Endothelial cell of umbilical vein (primary cell): ENCODE data around the gene CDHR4. TPM values are rescaled to one million over a fixed set of nuclear protein-coding genes. Genes with fewer than 3 reads are reported as not detected.

Source experiments
- BruUV-seq: library from RNA; stranded (reverse); fragments of 400-500 nt; replicated peaks from 2 replicates; lab custom pipeline; 2021; lab: Mats Ljungman, UMichigan
- CTCF ChIA-PET: fragments of 300-600, 350-600 bp; sonication (Branson Sonifier 250); formaldehyde crosslinking; loops from one replicate; lab custom pipeline; 2021; ENCODE audit warnings: antibody characterized with exemption, inconsistent platforms; lab: Charles Lee
- POLR2A ChIA-PET: fragments of 300-600, 350-600 bp; sonication (Branson Sonifier 250); formaldehyde crosslinking; loops from one replicate; lab custom pipeline; 2021; ENCODE audit warnings: antibody characterized with exemption, inconsistent platforms; lab: Charles Lee
- DNase-seq: peaks from one replicate; pipeline ENCODE4 v3.0.0-alpha.2; 2011; ENCODE audit warnings: low read depth, low spot score
- FAIRE-seq: peaks from 2 replicates; lab custom pipeline; 2011; peaks lifted over from hg19 to GRCh38; lab: Jason Lieb, UNC
- H2AFZ ChIP-seq: 2 replicates; pipeline ENCODE4 v1.6.0; 2012; ENCODE audit warnings: low read depth, low read length, control low read depth, inconsistent platforms
- H3K27ac ChIP-seq: 2 replicates; pipeline ENCODE4 v1.5.1; 2011; ENCODE audit warnings: low read depth, mild to moderate bottlenecking, control low read depth, low read length, moderate library complexity; ENCODE audit not compliant: insufficient read depth
- H3K27me3 ChIP-seq, 2 experiments: 2 replicates each; pipeline versions ENCODE4 v1.6.0 to v1.6.1; 2011; ENCODE audit warnings: low read length in 2 of 2, mixed read lengths in 1 of 2; ENCODE audit not compliant: control insufficient read depth in 2 of 2, insufficient read depth in 2 of 2
- H3K36me3 ChIP-seq, 2 experiments: 2 replicates in 1 of 2; 3 replicates in 1 of 2; pipeline ENCODE4 v1.5.1; 2011; ENCODE audit warnings: low read length in 2 of 2, mild to moderate bottlenecking in 1 of 2, moderate library complexity in 1 of 2; ENCODE audit not compliant: control insufficient read depth in 2 of 2, insufficient read depth in 2 of 2; ENCODE audit errors: extremely low read depth in 1 of 2
- H3K4me1 ChIP-seq: 3 replicates; pipeline ENCODE4 v1.5.1; 2011; ENCODE audit warnings: mild to moderate bottlenecking, low read length; ENCODE audit not compliant: control insufficient read depth, insufficient read depth; ENCODE audit errors: extremely low read depth
- H3K4me2 ChIP-seq: 2 replicates; pipeline ENCODE4 v1.6.1; 2011; ENCODE audit warnings: low read length, control low read depth, mixed read lengths; ENCODE audit not compliant: insufficient read depth
- H3K4me3 ChIP-seq, 3 experiments: fragments of 200-600 bp in 1 of 3; sonication (generic), shearing (Covaris generic) in 1 of 3; replicated peaks in 1 of 3; 2 replicates each; pipeline ENCODE4 v1.5.1; 2011 to 2016; ENCODE audit warnings: control low read depth in 3 of 3, low read length in 3 of 3, mild to moderate bottlenecking in 2 of 3, inconsistent platforms in 1 of 3, low read depth in 1 of 3, moderate library complexity in 1 of 3; ENCODE audit not compliant: insufficient read depth in 1 of 3
- H3K79me2 ChIP-seq: 2 replicates; pipeline ENCODE4 v1.6.0; 2012; ENCODE audit warnings: low read length, inconsistent platforms; ENCODE audit not compliant: control insufficient read depth, insufficient read depth
- H3K9ac ChIP-seq: replicated peaks from 2 replicates; pipeline ENCODE3; 2011; ENCODE audit warnings: low read length, control low read depth; ENCODE audit not compliant: insufficient read depth; ENCODE audit errors: extremely low read depth
- H3K9me1 ChIP-seq: replicated peaks from 3 replicates; pipeline ENCODE4 v1.6.0; 2011; ENCODE audit warnings: mild to moderate bottlenecking, low read length; ENCODE audit not compliant: control insufficient read depth, insufficient read depth; ENCODE audit errors: extremely low read depth
- H3K9me3 ChIP-seq: replicated peaks from 2 replicates; pipeline ENCODE4 v1.5.1; 2012; ENCODE audit warnings: low read length, inconsistent platforms; ENCODE audit not compliant: control insufficient read depth, insufficient read depth
- H4K20me1 ChIP-seq: replicated peaks from 2 replicates; pipeline ENCODE3; 2011; ENCODE audit warnings: mild to moderate bottlenecking, low read length; ENCODE audit not compliant: control insufficient read depth, insufficient read depth; ENCODE audit errors: extremely low read depth
- CTCF ChIP-seq, 2 donors: IDR thresholded peaks; 1 replicate in 1 of 2; 2 replicates in 1 of 2; pipeline ENCODE4 v1.5.1; 2011; ENCODE audit warnings: low read length in 2 of 2, mild to moderate bottlenecking in 2 of 2, moderate library complexity in 2 of 2, control low read depth in 1 of 2, inconsistent platforms in 1 of 2, low read depth in 1 of 2; ENCODE audit not compliant: insufficient read depth in 1 of 2; ENCODE audit errors: extremely low read depth in 1 of 2
- EZH2 ChIP-seq: IDR thresholded peaks from 2 replicates; pipeline ENCODE4 v1.6.1; 2012; ENCODE audit warnings: borderline replicate concordance, low read depth, mild to moderate bottlenecking, moderate library complexity, low read length, inconsistent platforms; ENCODE audit not compliant: severe bottlenecking
- FOS ChIP-seq: IDR thresholded peaks from 2 replicates; pipeline ENCODE4 v1.6.1; 2011; ENCODE audit warnings: mild to moderate bottlenecking, low read length, moderate library complexity, borderline replicate concordance; ENCODE audit not compliant: insufficient read depth
- GATA2 ChIP-seq: IDR thresholded peaks from 2 replicates; pipeline ENCODE4 v1.7.0; 2011; ENCODE audit warnings: low read depth, mild to moderate bottlenecking, moderate library complexity, mixed read lengths, low read length; ENCODE audit not compliant: insufficient read length, insufficient read depth
- JUN ChIP-seq: IDR thresholded peaks from 2 replicates; pipeline ENCODE4 v1.6.1; 2011; ENCODE audit warnings: borderline replicate concordance, low read depth; ENCODE audit not compliant: insufficient read length, insufficient read depth
- MAX ChIP-seq: IDR thresholded peaks from 2 replicates; pipeline ENCODE4 v1.6.1; 2011; ENCODE audit not compliant: insufficient read depth, insufficient read length
- MYC ChIP-seq: IDR thresholded peaks from one replicate; pipeline ENCODE4 v1.6.1; 2011; ENCODE audit warnings: mild to moderate bottlenecking, low read depth, low read length
- POLR2A ChIP-seq: IDR thresholded peaks from 2 replicates; pipeline ENCODE4 v1.6.1; 2012; ENCODE audit warnings: low read depth, mild to moderate bottlenecking, control low read depth, low read length
- POLR2AphosphoS5 ChIP-seq: IDR thresholded peaks from 2 replicates; pipeline ENCODE4 v1.6.1; 2012; ENCODE audit warnings: low read depth, mild to moderate bottlenecking, control low read depth, low read length, moderate library complexity; ENCODE audit not compliant: insufficient read depth
- dilution Hi-C: fragments of 300-500 bp; cut with MboI; formaldehyde crosslinking; loops from one replicate; pipeline ENCODE4 v1.15.0; 2019; ENCODE audit warnings: low sequenced_read_pairs; ENCODE audit not compliant: extremely low pct_ligation_motif_present
- intact Hi-C: fragments of 100-400 bp; cut with micrococcal nuclease; formaldehyde crosslinking; loops from one replicate; pipeline ENCODE4 v1.10.0; 2022
- polyA plus RNA-seq, 4 experiments: library from polyadenylated mRNA; depleted of rRNA in 3 of 4; stranded (reverse) in 3 of 4; unstranded in 1 of 4; fragments of >200 nt; gene quantifications; 2 replicates each; pipeline versions ENCODE4 v1.2.1 to v1.2.3, GENCODE V29; 2011 to 2012; ENCODE audit warnings: missing spikeins in 1 of 4
- total RNA-seq: library from RNA; stranded (reverse); gene quantifications from 2 replicates; pipeline ENCODE4 v1.2.3, GENCODE V29; 2021

The CDHR4 gene
- total and polyA plus RNA-seq, 2 donors (not counting 3 experiments of a cell fraction or from before 2014, with no cell fraction given): 0.19 TPM; not detected in 1

- no peak for DNase-seq
- peaks cover 4% of the 10 kb centered on the region for H4K20me1 ChIP-seq
- no peaks in the 10 kb centered on the region for H3K9me1 ChIP-seq
- BruUV-seq: no TSS peak
- intact Hi-C loops: no loop called here
- H3K4me1 ChIP-seq: no peaks in the 10 kb centered on the region
- H3K79me2 ChIP-seq: peaks cover 61% of the 10 kb centered on the region
- TF ChIP-seq EZH2: no peak
- H3K9me3 ChIP-seq: no peaks in the 10 kb centered on the region
- no peak overlapping the region for H3K9ac ChIP-seq
- FAIRE-seq: no peak
- H3K4me3 ChIP-seq: no peak overlapping the region
- dilution Hi-C loops: no loop called here
- CTCF ChIA-PET: no interaction called here
- no peak overlapping the region for H2AFZ ChIP-seq
- H3K27me3 ChIP-seq: no peaks in the 10 kb centered on the region
- POLR2A ChIA-PET: no interaction called here
- no peak overlapping the region for H3K27ac ChIP-seq
- no peaks in the 10 kb centered on the region for H3K36me3 ChIP-seq
- H3K4me2 ChIP-seq: no peak overlapping the region
Observed at GRCh38 chr3:49759226-49759625, 40.4 kb downstream of the CDHR4 start.

DNA sequence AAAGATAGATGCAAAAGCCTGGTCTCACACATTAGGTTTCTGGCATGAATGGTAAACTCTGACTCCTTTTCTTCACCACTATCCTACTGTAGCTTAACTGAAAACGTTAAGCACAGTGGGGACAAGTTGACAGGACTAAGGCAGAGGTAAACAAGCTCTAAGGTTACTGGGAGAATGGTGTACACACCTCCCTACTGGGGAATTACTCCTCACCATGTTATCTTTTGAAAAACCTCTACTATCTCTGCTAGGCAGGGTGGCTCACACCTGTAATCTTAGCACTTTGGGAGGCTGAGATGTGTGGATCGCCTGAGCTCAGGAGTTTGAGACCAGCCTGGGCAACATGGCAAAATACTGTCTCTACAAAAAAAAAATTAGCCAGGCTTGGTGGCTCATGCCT lies 42.5 kb downstream of the CDHR4 start:
- Histone ChIP-seq H3K9me3 (no peaks in the 10 kb centered on the region), H3K79me2 (peaks cover 72% of the 10 kb centered on the region), H3K9ac (no peak overlapping the region), H4K20me1 (peaks cover 4% of the 10 kb centered on the region), H3K4me2 (no peak overlapping the region), H3K4me3 (no peak overlapping the region), H2AFZ (no peak overlapping the region), H3K4me1 (no peaks in the 10 kb centered on the region), H3K9me1 (no peaks in the 10 kb centered on the region), H3K27me3 (no peaks in the 10 kb centered on the region), H3K36me3 (no peaks in the 10 kb centered on the region), H3K27ac (no peak overlapping the region)
- CTCF ChIA-PET: interaction anchor here (1.5 to 1.8 kb wide), 3 partner anchors 9 to 54 kb away, joined by 3 to 9 read pairs (median 9); no protein-coding TSS in a partner anchor
- POLR2A ChIA-PET: no interaction called here
- intact Hi-C loops: no loop called here
- TF ChIP-seq FOS (no peak), CTCF (IDR thresholded peaks at IDR 0.05; ENCODE audit: extremely low read depth in 1 of 2, insufficient read depth in 1 of 2, low read depth in 1 of 2, low read length in 2 of 2) (no peak), GATA2 (no peak), EZH2 (no peak), MAX (no peak), MYC (no peak), POLR2A (no peak), POLR2AphosphoS5 (no peak), JUN (no peak)
- BruUV-seq: no TSS peak
- DNase-seq (no peak), FAIRE-seq (no peak)
- dilution Hi-C loops: no loop called here
